Measurements from ENCODE around the gene DLEU7. TPM values are rescaled to one million over a fixed set of nuclear protein-coding genes. Genes with fewer than 3 reads are reported as not detected.

The DLEU7 gene
- total and polyA plus RNA-seq, 9 of the 15 experiments (the other 6 are each of a cell fraction or from before 2014, with no cell fraction given) = 0.03 to 0.06 TPM; not detected in 7

DNA sequence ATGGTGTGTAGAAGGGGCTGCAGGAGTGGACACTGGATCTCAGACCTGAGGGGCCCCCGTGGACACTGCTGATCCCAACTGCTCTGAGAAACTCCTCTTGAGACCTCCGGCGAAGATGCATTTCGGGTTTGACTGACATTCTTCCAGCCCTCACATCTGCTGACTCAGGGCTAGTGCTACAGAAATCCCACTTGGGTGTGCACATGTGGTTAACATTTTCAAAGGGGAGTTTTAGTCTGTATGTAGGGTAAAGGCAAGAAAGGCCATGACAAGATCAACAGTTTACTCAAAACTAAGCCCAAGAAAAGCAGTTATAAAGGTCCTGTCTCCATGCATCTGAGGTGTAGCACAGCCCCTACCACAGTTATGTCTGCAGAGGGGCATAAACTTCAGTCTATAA lies 31.2 kb downstream of the DLEU7 start:
- no peaks in the 10 kb centered on the region for H3K27me3 ChIP-seq (ENCODE audit: control insufficient read depth in 2 of 2, insufficient read depth in 2 of 2, low read length in 2 of 2)
- ATAC-seq (no peak), DNase-seq (ENCODE audit: extremely low read depth in 1 of 4, low spot score in 3 of 4) (no peak), FAIRE-seq (no peak)
- no peaks in the 10 kb centered on the region; a peak in 1 of 5 replicates for H3K4me1 ChIP-seq (replicated peaks in 1 of 2; ENCODE audit: control insufficient read depth in 2 of 2, insufficient read depth in 2 of 2, low read length in 2 of 2)
- BruUV-seq (replicated peaks) = no TSS peak
- POLR2A ChIA-PET = no interaction called here
- H3K9ac ChIP-seq (ENCODE audit: insufficient read depth in 1 of 2, low read depth in 2 of 2, low read length in 2 of 2) = no peak overlapping the region
- no peak overlapping the region for H3K27ac ChIP-seq (ENCODE audit: extremely low read depth, low read depth, low read length)
- H4K20me1 ChIP-seq (replicated peaks; ENCODE audit: control insufficient read depth, insufficient read depth, low read length) = no peaks in the 10 kb centered on the region
- no peak overlapping the region for H3K4me2 ChIP-seq (ENCODE audit: insufficient read depth, low read length)
- H2AFZ ChIP-seq (ENCODE audit: low read depth, low read length) = no peak overlapping the region
- TF ChIP-seq, protein P1, sequence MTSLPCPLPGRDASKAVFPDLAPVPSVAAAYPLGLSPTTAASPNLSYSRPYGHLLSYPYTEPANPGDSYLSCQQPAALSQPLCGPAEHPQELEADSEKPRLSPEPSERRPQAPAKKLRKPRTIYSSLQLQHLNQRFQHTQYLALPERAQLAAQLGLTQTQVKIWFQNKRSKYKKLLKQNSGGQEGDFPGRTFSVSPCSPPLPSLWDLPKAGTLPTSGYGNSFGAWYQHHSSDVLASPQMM (CRISPR knock-in tag; IDR thresholded peaks at IDR 0.05) = no peak
- no peak for TF ChIP-seq ELF1 (tag; IDR thresholded peaks at IDR 0.05)
- TF ChIP-seq MAFG (tag; conservative IDR thresholded peaks at IDR 0.05) = peak; percentile 51
- no peak for TF ChIP-seq SMARCA5 (IDR thresholded peaks at IDR 0.05)
- peak; percentile 66 for TF ChIP-seq C11orf30 (IDR thresholded peaks at IDR 0.05; ENCODE audit: low read depth)
- TF ChIP-seq, protein P2, sequence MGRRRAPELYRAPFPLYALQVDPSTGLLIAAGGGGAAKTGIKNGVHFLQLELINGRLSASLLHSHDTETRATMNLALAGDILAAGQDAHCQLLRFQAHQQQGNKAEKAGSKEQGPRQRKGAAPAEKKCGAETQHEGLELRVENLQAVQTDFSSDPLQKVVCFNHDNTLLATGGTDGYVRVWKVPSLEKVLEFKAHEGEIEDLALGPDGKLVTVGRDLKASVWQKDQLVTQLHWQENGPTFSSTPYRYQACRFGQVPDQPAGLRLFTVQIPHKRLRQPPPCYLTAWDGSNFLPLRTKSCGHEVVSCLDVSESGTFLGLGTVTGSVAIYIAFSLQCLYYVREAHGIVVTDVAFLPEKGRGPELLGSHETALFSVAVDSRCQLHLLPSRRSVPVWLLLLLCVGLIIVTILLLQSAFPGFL (CRISPR knock-in tag; IDR thresholded peaks at IDR 0.05) = no peak
- TF ChIP-seq MAFK (IDR thresholded peaks at IDR 0.05; ENCODE audit: low read length) = peak; percentile 48; the same call in 1 of the 2 replicates
- TF ChIP-seq ZNF316 (IDR thresholded peaks at IDR 0.05) = peak; percentile 72
- TF ChIP-seq, protein P3, sequence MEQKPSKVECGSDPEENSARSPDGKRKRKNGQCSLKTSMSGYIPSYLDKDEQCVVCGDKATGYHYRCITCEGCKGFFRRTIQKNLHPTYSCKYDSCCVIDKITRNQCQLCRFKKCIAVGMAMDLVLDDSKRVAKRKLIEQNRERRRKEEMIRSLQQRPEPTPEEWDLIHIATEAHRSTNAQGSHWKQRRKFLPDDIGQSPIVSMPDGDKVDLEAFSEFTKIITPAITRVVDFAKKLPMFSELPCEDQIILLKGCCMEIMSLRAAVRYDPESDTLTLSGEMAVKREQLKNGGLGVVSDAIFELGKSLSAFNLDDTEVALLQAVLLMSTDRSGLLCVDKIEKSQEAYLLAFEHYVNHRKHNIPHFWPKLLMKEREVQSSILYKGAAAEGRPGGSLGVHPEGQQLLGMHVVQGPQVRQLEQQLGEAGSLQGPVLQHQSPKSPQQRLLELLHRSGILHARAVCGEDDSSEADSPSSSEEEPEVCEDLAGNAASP (IDR thresholded peaks at IDR 0.05) = no peak
- TF ChIP-seq, protein P4, sequence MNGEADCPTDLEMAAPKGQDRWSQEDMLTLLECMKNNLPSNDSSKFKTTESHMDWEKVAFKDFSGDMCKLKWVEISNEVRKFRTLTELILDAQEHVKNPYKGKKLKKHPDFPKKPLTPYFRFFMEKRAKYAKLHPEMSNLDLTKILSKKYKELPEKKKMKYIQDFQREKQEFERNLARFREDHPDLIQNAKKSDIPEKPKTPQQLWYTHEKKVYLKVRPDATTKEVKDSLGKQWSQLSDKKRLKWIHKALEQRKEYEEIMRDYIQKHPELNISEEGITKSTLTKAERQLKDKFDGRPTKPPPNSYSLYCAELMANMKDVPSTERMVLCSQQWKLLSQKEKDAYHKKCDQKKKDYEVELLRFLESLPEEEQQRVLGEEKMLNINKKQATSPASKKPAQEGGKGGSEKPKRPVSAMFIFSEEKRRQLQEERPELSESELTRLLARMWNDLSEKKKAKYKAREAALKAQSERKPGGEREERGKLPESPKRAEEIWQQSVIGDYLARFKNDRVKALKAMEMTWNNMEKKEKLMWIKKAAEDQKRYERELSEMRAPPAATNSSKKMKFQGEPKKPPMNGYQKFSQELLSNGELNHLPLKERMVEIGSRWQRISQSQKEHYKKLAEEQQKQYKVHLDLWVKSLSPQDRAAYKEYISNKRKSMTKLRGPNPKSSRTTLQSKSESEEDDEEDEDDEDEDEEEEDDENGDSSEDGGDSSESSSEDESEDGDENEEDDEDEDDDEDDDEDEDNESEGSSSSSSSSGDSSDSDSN (IDR thresholded peaks at IDR 0.05; ENCODE audit: borderline replicate concordance in 1 of 2, low read depth in 2 of 2, low read length in 2 of 2) = no peak
- TF ChIP-seq HNRNPL (IDR thresholded peaks at IDR 0.05; ENCODE audit: low read depth, low read length) = no peak
- no peak for TF ChIP-seq TGIF2 (CRISPR knock-in tag; IDR thresholded peaks at IDR 0.05)
- peak; percentile 45; the same call in 1 of the 2 replicates for TF ChIP-seq MAFF (IDR thresholded peaks at IDR 0.05; ENCODE audit: low read length)
- no peak overlapping the region for H3K4me3 ChIP-seq
- H3K9me3 ChIP-seq (replicated peaks; ENCODE audit: control insufficient read depth, insufficient read depth, low read depth, low read length) = no peaks in the 10 kb centered on the region
- H3K36me3 ChIP-seq (ENCODE audit: control insufficient read depth, insufficient read depth, low read length) = no peaks in the 10 kb centered on the region
- intact Hi-C loops (cut with micrococcal nuclease) = no loop called here
- no peaks in the 10 kb centered on the region for H3K79me2 ChIP-seq (ENCODE audit: control insufficient read depth, insufficient read depth, low read length)
- in situ Hi-C loops (cut with MboI) = no loop called here
- CTCF ChIA-PET (ENCODE audit: low intra/inter-chr PET ratio) = no interaction called here
- WGBS (ENCODE audit: insufficient coverage, low coverage, missing lambda C conversion rate) = 4% methylated on average over 4 of the region's 4 CpGs
- no peaks in the 10 kb centered on the region for H3K9me1 ChIP-seq (ENCODE audit: control insufficient read depth, insufficient read depth, low read length)

Measured in K562 (cell line).